ENCODE results near the gene SFTA2.
"Not testable (repeated sequence)": the region's sequence is repeated elsewhere in the genome, so short reads cannot be mapped to it uniquely, and the experiment has no call there.

The SFTA2 gene

GRCh38 chr6:30914854-30915590 lies 16.9 kb downstream of the SFTA2 start:
- peak overlapping the region; percentile 84 for H3K9ac ChIP-seq
- H3K79me2 ChIP-seq: peaks cover 8% of the 10 kb centered on the region
- peaks cover 21% of the 10 kb centered on the region for H3K4me1 ChIP-seq
- no peaks in the 10 kb centered on the region for H3K36me3 ChIP-seq (ENCODE audit: control insufficient read depth, insufficient read depth, low read length)
- TF ChIP-seq CTCF (IDR thresholded peaks at IDR 0.05): no peak
- H3K27ac ChIP-seq: peak overlapping the region; percentile 98
- peak overlapping the region; percentile 74 for H3K4me3 ChIP-seq (ENCODE audit: low read depth, low read length)
- no peaks in the 10 kb centered on the region for H3K27me3 ChIP-seq (ENCODE audit: control insufficient read depth, insufficient read depth, low read length)
- H3K9me3 ChIP-seq (ENCODE audit: control insufficient read depth, low read length): no peaks in the 10 kb centered on the region
- H2AFZ ChIP-seq: peak overlapping the region; percentile 96
- H3K4me2 ChIP-seq (ENCODE audit: low read length): peak overlapping the region; percentile 81

DNA sequence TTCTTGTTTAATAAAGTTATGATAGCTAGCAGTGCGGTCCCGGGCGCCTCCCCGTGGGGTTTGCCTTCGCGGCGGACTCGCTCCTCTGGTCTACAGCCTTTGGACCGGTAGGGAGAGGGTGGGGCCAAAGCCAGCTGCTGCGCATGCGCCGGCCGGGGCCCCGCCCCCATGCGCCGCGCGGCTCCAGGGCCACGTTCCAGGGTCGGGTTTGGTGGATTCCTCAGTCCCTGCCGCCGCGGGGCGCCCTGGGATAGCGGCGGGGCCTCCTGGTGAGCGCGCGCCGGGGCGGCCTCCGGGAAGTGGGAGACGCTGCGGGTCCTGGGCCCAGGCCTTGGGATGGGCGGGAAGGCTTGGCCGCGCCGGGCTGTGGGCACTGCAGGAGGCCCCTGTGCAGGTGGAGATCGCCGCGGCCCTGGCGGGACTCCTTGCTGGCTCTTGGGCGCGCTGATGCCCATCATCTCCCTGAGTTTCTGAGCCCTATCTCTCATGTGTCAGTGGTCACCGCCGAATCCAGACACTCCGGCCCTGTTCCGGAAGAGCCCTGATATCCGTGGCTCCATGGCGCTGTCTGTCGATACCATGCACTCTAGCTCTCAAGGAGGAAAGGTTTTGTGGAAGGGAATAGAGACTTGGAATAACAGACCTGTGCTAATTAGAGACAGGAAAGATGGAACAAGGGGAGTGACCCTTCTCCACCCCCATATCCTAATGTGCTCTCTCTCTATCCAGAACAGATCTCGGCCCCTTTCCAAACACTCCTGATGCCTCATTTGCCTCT lies 17.7 kb downstream of the SFTA2 start, which contains the start of gene VARS2:
VARS2 (plus strand) TSS at position 163 of the 778 bp plus-strand sequence; CDS start at position 762, 599 bp downstream.
- Histone ChIP-seq H3K27ac (peak within 1 kb of the TSS; percentile 98), H3K4me2 (ENCODE audit: low read length) (peak within 1 kb of the TSS; percentile 81), H2AFZ (peak within 1 kb of the TSS; percentile 96), H3K9me3 (ENCODE audit: control insufficient read depth, low read length) (no peaks in the 10 kb centered on the region), H3K4me1 (peaks cover 21% of the 10 kb centered on the region), H3K9ac (peak within 1 kb of the TSS; percentile 84), H3K79me2 (peaks cover 8% of the 10 kb centered on the region), H3K27me3 (ENCODE audit: control insufficient read depth, insufficient read depth, low read length) (no peaks in the 10 kb centered on the region), H3K36me3 (ENCODE audit: control insufficient read depth, insufficient read depth, low read length) (no peaks in the 10 kb centered on the region), H3K4me3 (ENCODE audit: low read depth, low read length) (peak within 1 kb of the TSS; percentile 74)
- TF ChIP-seq CTCF (IDR thresholded peaks at IDR 0.05): peak; percentile 69

DNA sequence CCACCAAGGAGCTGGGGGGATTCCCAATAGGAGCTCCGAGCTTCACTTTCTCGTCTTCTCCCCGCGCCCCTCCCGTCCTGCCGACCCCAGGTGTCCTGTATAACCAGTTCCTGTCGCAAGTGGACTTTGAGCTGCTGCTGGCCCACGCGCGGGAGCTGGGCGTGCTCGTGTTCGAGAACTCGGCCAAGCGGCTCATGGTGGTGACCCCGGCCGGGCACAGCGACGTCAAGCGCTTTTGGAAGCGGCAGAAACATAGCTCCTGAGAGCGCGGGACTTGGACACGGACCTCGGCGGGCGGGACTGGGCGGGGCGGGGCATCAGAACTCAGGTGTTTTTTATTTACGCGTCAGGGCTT lies 18.3 kb downstream of the SFTA2 start:
- Histone ChIP-seq H3K79me2 (peaks cover 8% of the 10 kb centered on the region), H3K36me3 (ENCODE audit: control insufficient read depth, insufficient read depth, low read length) (no peaks in the 10 kb centered on the region), H3K4me1 (peaks cover 21% of the 10 kb centered on the region), H2AFZ (peak overlapping the region; percentile 96), H3K4me3 (ENCODE audit: low read depth, low read length) (peak overlapping the region; percentile 74), H3K27ac (peak overlapping the region; percentile 98), H3K9ac (no peak overlapping the region), H3K9me3 (ENCODE audit: control insufficient read depth, low read length) (no peaks in the 10 kb centered on the region), H3K4me2 (ENCODE audit: low read length) (peak overlapping the region; percentile 81), H3K27me3 (ENCODE audit: control insufficient read depth, insufficient read depth, low read length) (no peaks in the 10 kb centered on the region)
- no peak for TF ChIP-seq CTCF (IDR thresholded peaks at IDR 0.05)

- Histone ChIP-seq H2AFZ (peak overlapping the region; percentile 96), H3K36me3 (ENCODE audit: control insufficient read depth, insufficient read depth, low read length) (no peaks in the 10 kb centered on the region), H3K27ac (peak overlapping the region; percentile 98), H3K9ac (no peak overlapping the region), H3K4me3 (ENCODE audit: low read depth, low read length) (peak overlapping the region; percentile 74), H3K79me2 (peaks cover 13% of the 10 kb centered on the region), H3K27me3 (ENCODE audit: control insufficient read depth, insufficient read depth, low read length) (no peaks in the 10 kb centered on the region), H3K9me3 (ENCODE audit: control insufficient read depth, low read length) (no peaks in the 10 kb centered on the region), H3K4me2 (ENCODE audit: low read length) (no peak overlapping the region), H3K4me1 (peaks cover 21% of the 10 kb centered on the region)
- no peak for TF ChIP-seq CTCF (IDR thresholded peaks at IDR 0.05)
Measured at GRCh38 chr6:30912746-30913520, 19.0 kb downstream of the SFTA2 start.

DNA sequence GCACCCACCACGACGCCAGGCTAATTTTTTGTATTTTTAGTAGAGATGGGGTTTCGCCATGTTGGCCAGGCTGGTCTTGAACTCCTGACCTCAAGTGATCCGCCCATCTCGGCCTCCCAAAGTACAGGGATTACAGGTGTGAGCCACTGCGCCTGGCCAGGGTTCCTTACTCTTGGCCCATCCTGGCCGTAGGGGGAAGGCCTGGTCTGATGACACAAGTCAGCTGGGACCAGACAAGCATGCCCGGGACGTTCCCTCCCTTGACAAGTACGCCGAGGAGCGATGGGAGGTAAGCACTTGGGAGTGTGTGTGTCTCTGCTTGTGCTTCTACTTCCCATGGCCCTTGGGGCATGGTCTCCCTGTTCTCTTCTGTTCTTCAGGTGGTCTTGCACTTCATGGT lies 21.5 kb downstream of the SFTA2 start:
- not testable (repeated sequence) for H3K9me3 ChIP-seq (ENCODE audit: control insufficient read depth, low read length); H3K9ac ChIP-seq; H3K4me2 ChIP-seq (ENCODE audit: low read length); H3K4me3 ChIP-seq (ENCODE audit: low read depth, low read length); H3K27me3 ChIP-seq (ENCODE audit: control insufficient read depth, insufficient read depth, low read length); H3K27ac ChIP-seq; H3K79me2 ChIP-seq; H3K36me3 ChIP-seq (ENCODE audit: control insufficient read depth, insufficient read depth, low read length); H2AFZ ChIP-seq
- peaks cover 13% of the 10 kb centered on the region for H3K4me1 ChIP-seq

Data from parathyroid adenoma (tissue), 2 donors.